Measurements from ENCODE around the gene MRPL52.

DNA sequence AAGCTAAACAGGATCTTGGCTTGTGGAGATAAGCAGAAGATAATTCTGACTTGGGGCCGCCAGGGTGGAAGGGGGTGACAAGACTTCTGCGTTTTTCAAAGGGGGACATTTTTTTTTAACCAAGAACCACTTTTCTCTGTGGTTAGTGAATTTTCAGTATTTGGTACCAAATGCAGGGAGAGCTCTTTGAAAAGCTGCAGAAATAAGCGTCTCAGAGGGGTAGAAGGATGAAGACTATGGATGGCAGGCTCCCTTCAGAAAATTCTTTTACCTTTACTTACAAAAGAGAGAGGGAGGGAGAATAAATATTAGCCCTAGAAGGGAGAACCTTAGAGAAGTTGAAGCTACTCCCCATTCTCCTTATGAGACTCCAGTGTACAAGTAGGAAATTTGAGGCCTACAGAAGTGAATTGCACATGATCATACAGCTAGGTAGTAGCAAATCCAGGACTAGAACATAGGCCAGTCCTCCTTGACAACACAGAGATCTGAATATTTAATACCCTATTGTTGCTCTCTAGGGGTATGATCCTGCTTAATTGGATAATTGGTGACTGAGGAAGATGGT is 840 bp downstream of the MRPL52 start:
- TF ChIP-seq POLR2A (IDR thresholded peaks at IDR 0.05; ENCODE audit: borderline replicate concordance, extremely low read depth, insufficient read depth, insufficient read length) (no peak), RAD21 (IDR thresholded peaks at IDR 0.05; ENCODE audit: low read depth) (no peak), POLR2AphosphoS5 (IDR thresholded peaks at IDR 0.05; ENCODE audit: low read depth, low read length) (no peak), JUND (IDR thresholded peaks at IDR 0.05) (no peak), SRF (IDR thresholded peaks at IDR 0.05; ENCODE audit: low read depth) (no peak), YY1 (IDR thresholded peaks at IDR 0.05; ENCODE audit: extremely low read depth, insufficient replicate concordance, low read depth, low read length) (no peak), EZH2phosphoT487 (IDR thresholded peaks at IDR 0.05; ENCODE audit: borderline replicate concordance) (no peak), EGR1 (IDR thresholded peaks at IDR 0.05; ENCODE audit: low read depth) (no peak)
- TF ChIP-seq, protein P1, sequence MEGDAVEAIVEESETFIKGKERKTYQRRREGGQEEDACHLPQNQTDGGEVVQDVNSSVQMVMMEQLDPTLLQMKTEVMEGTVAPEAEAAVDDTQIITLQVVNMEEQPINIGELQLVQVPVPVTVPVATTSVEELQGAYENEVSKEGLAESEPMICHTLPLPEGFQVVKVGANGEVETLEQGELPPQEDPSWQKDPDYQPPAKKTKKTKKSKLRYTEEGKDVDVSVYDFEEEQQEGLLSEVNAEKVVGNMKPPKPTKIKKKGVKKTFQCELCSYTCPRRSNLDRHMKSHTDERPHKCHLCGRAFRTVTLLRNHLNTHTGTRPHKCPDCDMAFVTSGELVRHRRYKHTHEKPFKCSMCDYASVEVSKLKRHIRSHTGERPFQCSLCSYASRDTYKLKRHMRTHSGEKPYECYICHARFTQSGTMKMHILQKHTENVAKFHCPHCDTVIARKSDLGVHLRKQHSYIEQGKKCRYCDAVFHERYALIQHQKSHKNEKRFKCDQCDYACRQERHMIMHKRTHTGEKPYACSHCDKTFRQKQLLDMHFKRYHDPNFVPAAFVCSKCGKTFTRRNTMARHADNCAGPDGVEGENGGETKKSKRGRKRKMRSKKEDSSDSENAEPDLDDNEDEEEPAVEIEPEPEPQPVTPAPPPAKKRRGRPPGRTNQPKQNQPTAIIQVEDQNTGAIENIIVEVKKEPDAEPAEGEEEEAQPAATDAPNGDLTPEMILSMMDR (IDR thresholded peaks at IDR 0.05 in 2 of 3, conservative IDR thresholded peaks at IDR 0.05 in 1 of 3; ENCODE audit: borderline replicate concordance in 1 of 3, insufficient read depth in 1 of 3, low read depth in 2 of 3, low read length in 2 of 3) = no peak
- TF ChIP-seq, protein P2, sequence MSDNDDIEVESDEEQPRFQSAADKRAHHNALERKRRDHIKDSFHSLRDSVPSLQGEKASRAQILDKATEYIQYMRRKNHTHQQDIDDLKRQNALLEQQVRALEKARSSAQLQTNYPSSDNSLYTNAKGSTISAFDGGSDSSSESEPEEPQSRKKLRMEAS (IDR thresholded peaks at IDR 0.05) = no peak
- TF ChIP-seq, protein P3, sequence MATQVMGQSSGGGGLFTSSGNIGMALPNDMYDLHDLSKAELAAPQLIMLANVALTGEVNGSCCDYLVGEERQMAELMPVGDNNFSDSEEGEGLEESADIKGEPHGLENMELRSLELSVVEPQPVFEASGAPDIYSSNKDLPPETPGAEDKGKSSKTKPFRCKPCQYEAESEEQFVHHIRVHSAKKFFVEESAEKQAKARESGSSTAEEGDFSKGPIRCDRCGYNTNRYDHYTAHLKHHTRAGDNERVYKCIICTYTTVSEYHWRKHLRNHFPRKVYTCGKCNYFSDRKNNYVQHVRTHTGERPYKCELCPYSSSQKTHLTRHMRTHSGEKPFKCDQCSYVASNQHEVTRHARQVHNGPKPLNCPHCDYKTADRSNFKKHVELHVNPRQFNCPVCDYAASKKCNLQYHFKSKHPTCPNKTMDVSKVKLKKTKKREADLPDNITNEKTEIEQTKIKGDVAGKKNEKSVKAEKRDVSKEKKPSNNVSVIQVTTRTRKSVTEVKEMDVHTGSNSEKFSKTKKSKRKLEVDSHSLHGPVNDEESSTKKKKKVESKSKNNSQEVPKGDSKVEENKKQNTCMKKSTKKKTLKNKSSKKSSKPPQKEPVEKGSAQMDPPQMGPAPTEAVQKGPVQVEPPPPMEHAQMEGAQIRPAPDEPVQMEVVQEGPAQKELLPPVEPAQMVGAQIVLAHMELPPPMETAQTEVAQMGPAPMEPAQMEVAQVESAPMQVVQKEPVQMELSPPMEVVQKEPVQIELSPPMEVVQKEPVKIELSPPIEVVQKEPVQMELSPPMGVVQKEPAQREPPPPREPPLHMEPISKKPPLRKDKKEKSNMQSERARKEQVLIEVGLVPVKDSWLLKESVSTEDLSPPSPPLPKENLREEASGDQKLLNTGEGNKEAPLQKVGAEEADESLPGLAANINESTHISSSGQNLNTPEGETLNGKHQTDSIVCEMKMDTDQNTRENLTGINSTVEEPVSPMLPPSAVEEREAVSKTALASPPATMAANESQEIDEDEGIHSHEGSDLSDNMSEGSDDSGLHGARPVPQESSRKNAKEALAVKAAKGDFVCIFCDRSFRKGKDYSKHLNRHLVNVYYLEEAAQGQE (IDR thresholded peaks at IDR 0.05; ENCODE audit: low read depth) = no peak
